Naive thymus-derived CD8-positive, alpha-beta T cell (primary cell): ENCODE data around the gene UST. TPM values are rescaled to one million over a fixed set of nuclear protein-coding genes. Genes with fewer than 3 reads are reported as not detected.

Experiments used
- ATAC-seq, 2 donors: fragments of 150-1000 bp; cut with Tn5 transposase in 1 of 2; sonication (Bioruptor Pico), chemical (Tn5 transposase) in 1 of 2; 1 replicate in 1 of 2; 2 replicates in 1 of 2; pipeline ENCODE4 v1.10.0; 2021; ENCODE audit warnings: mild to moderate bottlenecking in 2 of 2, moderate library complexity in 2 of 2
- POLR2A ChIA-PET: fragments of 350-600 bp; sonication (Branson Sonifier 250); formaldehyde crosslinking; loops from one replicate; lab custom pipeline; 2021; ENCODE audit warnings: antibody characterized with exemption; lab: Charles Lee
- DNase-seq, 10 donors: peaks; one replicate each; pipeline versions ENCODE4 v3.0.0 to v3.0.0-alpha.2; 2020 to 2022
- H3K27ac Mint-ChIP-seq, 10 donors: one replicate each; pipeline ENCODE4 v1.8.0; 2020 to 2022; ENCODE audit warnings: mild to moderate bottlenecking in 10 of 10, mixed read lengths in 10 of 10, moderate library complexity in 4 of 10, inconsistent platforms in 1 of 10
- H3K27me3 Mint-ChIP-seq, 5 donors: one replicate each; pipeline ENCODE4 v1.8.0; 2021 to 2022; ENCODE audit warnings: mixed read lengths in 5 of 5
- H3K36me3 Mint-ChIP-seq, 3 donors: one replicate each; pipeline ENCODE4 v1.8.0; 2020 to 2022; ENCODE audit warnings: mixed read lengths in 3 of 3, mild to moderate bottlenecking in 2 of 3, inconsistent platforms in 1 of 3
- H3K4me1 Mint-ChIP-seq, 4 donors: one replicate each; pipeline ENCODE4 v1.8.0; 2021 to 2022; ENCODE audit warnings: mixed read lengths in 4 of 4
- H3K4me3 Mint-ChIP-seq, 10 donors: one replicate each; pipeline ENCODE4 v1.8.0; 2020 to 2022; ENCODE audit warnings: mild to moderate bottlenecking in 10 of 10, mixed read lengths in 10 of 10, moderate library complexity in 6 of 10, inconsistent platforms in 1 of 10
- H3K9me3 Mint-ChIP-seq, 9 donors: one replicate each; pipeline ENCODE4 v1.8.0; 2020 to 2022; ENCODE audit warnings: mixed read lengths in 9 of 9, mild to moderate bottlenecking in 3 of 9, inconsistent platforms in 1 of 9, moderate library complexity in 1 of 9
- polyA plus RNA-seq, 3 donors: library from polyadenylated mRNA; unstranded; fragments of 300-500 nt; fragmentation: Illumina TruSeq; gene quantifications; one replicate each; pipeline ENCODE4 v1.2.3, GENCODE V29; 2021
- total RNA-seq, 8 experiments: library from RNA in 2 of 8; stranded (reverse) in 2 of 8; gene quantifications; one replicate each; pipeline ENCODE4 v1.2.3 and lab custom pipeline; 2021 to 2026

UST gene
- total and polyA plus RNA-seq, 5 experiments from 2014 or later, result 0.08 to 1.4 (median 0.47) TPM

DNA sequence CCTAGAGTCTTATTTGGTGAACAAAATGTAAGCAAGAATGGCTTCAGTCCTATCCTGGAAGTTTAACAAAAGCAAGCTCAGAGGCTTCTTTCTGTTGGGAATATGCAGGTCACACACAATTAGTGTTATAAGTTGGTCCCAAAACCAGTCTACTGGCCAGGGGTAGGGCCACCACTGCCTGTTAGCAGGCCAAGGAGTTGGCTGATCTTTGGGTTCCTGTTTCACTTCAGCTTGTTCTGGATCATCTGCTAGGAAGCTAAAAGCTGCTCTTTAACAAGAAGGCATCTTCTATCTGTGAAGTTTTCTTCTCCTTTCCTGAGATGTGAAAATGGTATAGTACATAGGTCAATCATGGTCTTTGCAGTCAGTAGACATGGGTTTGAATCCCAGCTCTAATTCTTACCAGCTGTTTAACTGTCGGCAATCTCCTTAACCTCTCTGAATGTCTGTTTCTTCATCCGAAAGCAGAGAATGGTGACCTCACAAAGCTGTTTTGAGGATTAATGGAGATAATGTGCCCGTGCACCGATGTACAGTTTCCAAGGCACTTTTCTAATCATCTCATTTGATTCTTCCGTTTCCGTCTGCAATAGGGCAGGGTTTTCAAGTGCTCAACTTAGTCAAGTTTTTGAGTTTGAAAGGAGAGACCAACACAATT, 299.5 kb downstream of the UST start:
- POLR2A ChIA-PET, result interaction anchor here (1.0 to 2.7 kb wide), 4 partner anchors 17 to 499 kb away, joined by 3 to 10 read pairs (median 6); partner anchors contain the start of gene PPIL4
- H3K36me3 Mint-ChIP-seq, result no peaks in the 10 kb centered on the region
- ATAC-seq (no peak), DNase-seq (no peak)
- H3K27ac Mint-ChIP-seq, result peak overlapping the region in 2 of 10 donors; percentile 39 to 84
- peaks cover 5 to 38% (median 21%) of the 10 kb centered on the region in 4 donors for H3K4me1 Mint-ChIP-seq
- no peaks in the 10 kb centered on the region for H3K9me3 Mint-ChIP-seq
- H3K27me3 Mint-ChIP-seq, result no peaks in the 10 kb centered on the region
- peak overlapping the region in 5 of 10 donors; percentile 52 to 59 (median 55) for H3K4me3 Mint-ChIP-seq

DNA sequence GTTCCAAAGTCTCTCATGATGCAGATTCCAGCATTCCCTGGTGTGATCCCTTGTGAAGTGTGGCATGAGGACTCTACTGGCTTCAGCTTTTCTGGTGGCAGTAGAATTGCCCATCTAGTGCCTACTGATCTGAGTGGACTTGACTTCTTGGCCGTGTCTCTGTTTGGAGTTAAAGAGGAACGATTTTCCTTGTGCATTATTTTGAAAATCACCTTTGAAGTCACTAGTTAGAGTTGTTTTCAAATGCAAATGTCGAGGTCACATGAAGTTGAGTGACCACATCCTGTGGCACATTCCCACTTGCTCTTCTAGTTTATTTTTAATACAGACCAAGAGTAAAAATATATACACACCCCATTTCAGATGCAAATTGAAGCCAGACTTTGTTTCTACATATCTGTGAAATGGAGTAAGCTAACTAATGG, 300.0 kb downstream of the UST start:
- ATAC-seq, result peak in 1 of 2 donors; percentile 38
- POLR2A ChIA-PET, result interaction anchor here (1.0 to 2.7 kb wide), 3 partner anchors 16 to 499 kb away, joined by 3 to 10 read pairs (median 10); partner anchors contain the start of gene PPIL4

DNA sequence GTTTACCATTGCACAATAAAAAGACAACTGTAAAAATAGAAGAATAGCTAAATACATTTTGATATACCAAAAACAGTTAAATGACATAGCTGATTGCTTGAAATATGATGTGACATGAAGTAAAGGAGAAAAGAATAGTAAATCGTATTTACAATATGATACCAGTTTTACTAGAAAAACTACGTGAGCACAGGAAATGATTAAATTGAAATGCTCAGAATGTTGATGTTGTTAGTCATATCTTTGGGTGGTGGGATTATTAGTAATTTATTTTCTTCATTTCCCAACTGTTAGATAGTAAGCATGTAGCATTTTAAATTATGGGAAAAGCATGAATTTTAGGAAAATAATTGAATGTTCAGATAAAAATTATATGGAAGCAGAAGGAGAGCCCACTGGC, 302.4 kb downstream of the UST start:
- Mint-ChIP-seq H3K9me3 (no peaks in the 10 kb centered on the region), H3K4me1 (peaks cover 6 to 48% (median 26%) of the 10 kb centered on the region in 4 donors), H3K27ac (no peak overlapping the region), H3K36me3 (no peaks in the 10 kb centered on the region), H3K4me3 (no peak overlapping the region), H3K27me3 (no peaks in the 10 kb centered on the region)
- ATAC-seq (no peak), DNase-seq (no peak)
- POLR2A ChIA-PET, result no interaction called here

More for the DNA sequence above, 300.0 kb downstream of the UST start:
- peaks cover 5 to 38% (median 21%) of the 10 kb centered on the region in 4 donors for H3K4me1 Mint-ChIP-seq
- peak overlapping the region in 7 of 10 donors; percentile 25 to 59 (median 53) for H3K4me3 Mint-ChIP-seq
- no peaks in the 10 kb centered on the region for H3K36me3 Mint-ChIP-seq
- no peaks in the 10 kb centered on the region for H3K9me3 Mint-ChIP-seq
- H3K27me3 Mint-ChIP-seq, result no peaks in the 10 kb centered on the region
- H3K27ac Mint-ChIP-seq, result peak overlapping the region in 3 of 10 donors; percentile 9 to 84 (median 39)
- DNase-seq, result peak in 3 of 10 donors; percentile 8 to 33 (median 10)

DNA sequence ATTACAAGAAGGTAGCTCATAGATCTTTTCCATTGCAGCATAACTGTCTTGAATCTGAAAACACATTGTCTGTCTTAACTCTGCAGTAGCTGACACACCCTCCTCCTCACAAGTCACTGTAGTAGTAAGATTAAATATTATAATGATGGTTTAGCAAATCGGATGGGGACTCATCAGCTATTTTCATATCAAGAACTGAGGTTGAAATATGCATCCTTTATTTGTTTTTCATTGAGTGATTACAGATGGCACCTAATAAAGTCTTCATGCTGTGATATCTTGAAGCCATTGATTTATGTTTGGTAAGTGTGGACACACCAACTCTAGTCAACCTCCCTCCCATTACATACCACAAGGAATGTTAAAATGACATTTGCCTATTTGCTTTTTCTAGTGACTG, 303.3 kb downstream of the UST start:
- Mint-ChIP-seq H3K4me3 (no peak overlapping the region), H3K27me3 (no peaks in the 10 kb centered on the region), H3K9me3 (no peaks in the 10 kb centered on the region), H3K4me1 (peaks cover 10 to 48% (median 30%) of the 10 kb centered on the region in 4 donors), H3K27ac (no peak overlapping the region), H3K36me3 (no peaks in the 10 kb centered on the region)
- ATAC-seq, result no peak
- no peak for DNase-seq
- POLR2A ChIA-PET, result interaction anchor here (0.6 to 1.6 kb wide), 2 partner anchors 9 to 46 kb away, joined by 3 read pairs; no protein-coding TSS in a partner anchor

DNA sequence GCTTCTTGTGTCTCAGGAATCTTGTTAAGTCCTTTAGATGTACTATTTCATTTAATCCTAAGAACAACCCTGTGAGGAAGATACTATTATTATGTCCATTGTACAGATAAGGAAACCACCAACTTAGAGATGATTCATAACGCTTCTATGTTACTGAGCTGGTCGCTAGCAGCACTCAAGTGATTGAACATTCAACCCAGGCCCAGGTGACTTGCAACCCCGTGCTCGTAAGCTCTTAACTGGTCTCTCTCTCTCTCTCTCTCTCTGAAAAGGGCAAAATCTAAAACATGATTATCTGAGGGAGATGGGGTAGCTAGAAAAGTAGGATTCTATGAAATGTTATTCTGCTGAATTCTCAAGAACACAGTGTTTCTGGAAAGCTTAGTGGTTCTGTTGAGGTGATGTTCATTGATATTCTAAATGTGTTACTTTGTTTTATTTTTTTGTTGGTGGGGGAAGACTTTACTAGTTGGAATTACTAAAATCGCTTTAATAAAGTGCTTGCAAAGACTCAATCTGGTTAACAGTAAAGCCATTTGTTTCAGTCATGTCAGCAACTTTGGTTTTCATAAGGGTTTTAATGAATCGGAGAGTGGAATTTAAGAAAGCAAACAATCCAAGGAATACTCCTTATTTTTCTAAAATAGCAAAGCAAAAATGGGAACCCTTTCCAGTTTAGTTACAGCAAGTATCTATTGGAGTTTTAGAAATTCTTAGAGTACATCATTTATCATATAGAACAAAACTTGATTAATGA, 305.7 kb downstream of the UST start:
- POLR2A ChIA-PET, result no interaction called here
- Mint-ChIP-seq H3K9me3 (no peaks in the 10 kb centered on the region), H3K36me3 (no peaks in the 10 kb centered on the region), H3K27me3 (no peaks in the 10 kb centered on the region), H3K4me1 (peaks cover 6 to 34% (median 14%) of the 10 kb centered on the region in 4 donors), H3K4me3 (no peak overlapping the region), H3K27ac (peak overlapping the region in 1 of 10 donors; percentile 2)
- ATAC-seq (no peak), DNase-seq (no peak)

DNA sequence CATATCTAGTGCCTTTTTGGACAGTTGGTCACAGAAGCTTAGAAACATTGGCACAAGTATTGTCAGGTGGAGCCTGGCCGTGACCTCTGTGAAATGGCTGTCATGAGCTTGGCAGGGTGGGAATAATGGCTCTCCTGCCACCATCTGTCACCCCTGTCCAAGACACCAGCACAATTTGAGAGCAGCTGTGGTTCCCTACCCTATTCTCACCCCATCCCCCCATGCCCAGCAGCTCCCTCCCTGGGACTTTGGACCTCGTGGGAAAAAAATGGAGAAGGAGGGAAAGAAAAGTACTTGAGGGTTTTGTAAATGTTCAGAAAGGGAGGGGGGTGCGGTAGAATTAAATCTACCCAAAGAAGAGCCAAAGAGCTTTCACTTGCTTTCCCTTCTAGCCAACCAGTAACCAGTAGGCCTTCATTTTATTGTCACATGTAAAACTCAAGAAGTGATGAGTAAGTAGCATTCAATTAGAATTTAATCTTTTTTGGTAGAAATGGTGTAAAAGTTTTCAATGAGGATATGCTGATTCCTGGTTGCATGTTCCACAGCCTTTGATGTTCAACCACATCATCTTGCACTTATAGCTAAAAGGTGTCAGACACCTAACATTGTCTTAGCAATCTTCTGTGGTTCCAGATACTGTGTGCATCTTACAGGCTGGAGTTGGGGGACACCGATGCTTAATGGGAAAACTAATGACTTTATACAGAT, 307.2 kb downstream of the UST start:
- Mint-ChIP-seq H3K9me3 (no peaks in the 10 kb centered on the region), H3K27me3 (no peaks in the 10 kb centered on the region), H3K4me3 (peak overlapping the region in 1 of 10 donors; percentile 20), H3K36me3 (no peaks in the 10 kb centered on the region), H3K27ac (peak overlapping the region in 2 of 10 donors; percentile 53 to 83), H3K4me1 (peaks cover 4 to 27% (median 11%) of the 10 kb centered on the region in 4 donors)
- ATAC-seq (no peak), DNase-seq (no peak)
- POLR2A ChIA-PET, result no interaction called here

DNA sequence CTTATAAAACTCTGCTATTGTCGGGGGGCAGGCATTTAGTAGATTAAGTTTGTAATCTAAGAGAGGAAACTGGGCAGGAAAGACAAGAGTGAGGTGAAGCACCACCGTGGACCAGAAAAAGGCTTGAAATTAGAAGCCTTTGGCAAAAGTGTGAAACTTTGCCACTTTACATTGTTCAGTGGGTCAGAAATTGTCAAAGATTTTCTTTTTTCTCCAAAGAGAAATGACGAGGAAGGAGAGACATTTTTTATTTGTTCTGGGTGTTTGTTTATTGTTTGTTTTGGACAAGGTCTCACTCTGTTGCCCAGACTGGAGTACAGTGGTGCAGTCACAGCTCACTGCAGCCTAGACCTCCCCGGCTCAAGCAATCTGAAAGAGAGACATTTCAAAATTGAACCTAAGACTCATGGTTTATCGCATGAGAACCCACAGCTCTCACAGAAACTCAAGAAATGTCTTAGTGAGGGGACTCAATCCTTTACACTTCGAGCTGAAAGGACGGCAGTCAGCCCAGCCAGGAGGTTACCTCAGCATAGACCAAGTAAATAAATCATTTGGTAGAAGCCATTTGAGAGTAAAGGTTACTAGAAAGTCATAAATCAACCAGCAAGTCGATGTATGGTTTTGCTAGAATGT, 307.8 kb downstream of the UST start:
- Mint-ChIP-seq H3K9me3 (no peaks in the 10 kb centered on the region), H3K4me1 (peaks cover 4 to 33% (median 13%) of the 10 kb centered on the region in 4 donors), H3K27ac (peak overlapping the region in 2 of 10 donors; percentile 4 to 83), H3K27me3 (no peaks in the 10 kb centered on the region), H3K36me3 (no peaks in the 10 kb centered on the region), H3K4me3 (peak overlapping the region in 1 of 10 donors; percentile 20)
- no peak for DNase-seq
- no peak for ATAC-seq
- POLR2A ChIA-PET, result no interaction called here

DNA sequence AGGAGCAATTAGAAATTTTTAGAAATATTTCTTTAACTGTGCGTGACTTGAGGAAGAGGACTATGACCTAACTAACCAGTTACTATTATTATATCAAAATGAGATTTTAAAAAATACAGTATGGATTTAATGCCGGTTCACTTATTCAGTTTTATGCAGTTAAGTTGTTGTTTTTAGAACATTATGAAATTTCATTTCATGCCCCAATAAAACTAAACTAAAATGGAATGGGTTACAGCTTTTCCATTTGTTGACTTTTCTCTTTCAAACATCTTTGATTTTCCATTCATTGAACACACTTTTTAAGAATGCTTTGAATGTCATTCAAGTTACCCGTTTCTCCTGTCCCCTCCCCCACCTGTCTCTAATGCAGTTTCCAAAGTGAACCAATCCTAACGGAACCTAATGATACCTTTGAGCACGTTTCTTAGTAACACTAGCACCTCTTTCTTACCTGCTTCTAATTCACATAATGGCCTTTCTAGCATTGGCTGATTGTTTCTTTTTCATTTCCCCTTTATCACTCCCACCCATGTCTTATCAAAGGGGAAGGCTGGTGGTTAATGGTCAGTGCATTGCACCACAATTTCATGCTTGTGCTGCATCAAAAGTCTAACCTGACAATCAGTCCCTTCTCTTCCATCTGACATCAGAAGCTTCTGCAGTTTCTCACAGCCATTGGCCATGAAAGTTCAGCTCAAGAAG, 308.5 kb downstream of the UST start:
- no peaks in the 10 kb centered on the region for H3K9me3 Mint-ChIP-seq
- peaks cover 8 to 40% (median 19%) of the 10 kb centered on the region in 4 donors for H3K4me1 Mint-ChIP-seq
- no peaks in the 10 kb centered on the region for H3K27me3 Mint-ChIP-seq
- no peak for ATAC-seq
- POLR2A ChIA-PET, result interaction anchor here (1.1 to 1.2 kb wide), 2 partner anchors 11 to 432 kb away, joined by 3 to 4 read pairs; no protein-coding TSS in a partner anchor
- no peak overlapping the region for H3K4me3 Mint-ChIP-seq
- no peaks in the 10 kb centered on the region for H3K36me3 Mint-ChIP-seq
- H3K27ac Mint-ChIP-seq, result peak overlapping the region in 1 of 10 donors; percentile 20
- no peak for DNase-seq

DNA sequence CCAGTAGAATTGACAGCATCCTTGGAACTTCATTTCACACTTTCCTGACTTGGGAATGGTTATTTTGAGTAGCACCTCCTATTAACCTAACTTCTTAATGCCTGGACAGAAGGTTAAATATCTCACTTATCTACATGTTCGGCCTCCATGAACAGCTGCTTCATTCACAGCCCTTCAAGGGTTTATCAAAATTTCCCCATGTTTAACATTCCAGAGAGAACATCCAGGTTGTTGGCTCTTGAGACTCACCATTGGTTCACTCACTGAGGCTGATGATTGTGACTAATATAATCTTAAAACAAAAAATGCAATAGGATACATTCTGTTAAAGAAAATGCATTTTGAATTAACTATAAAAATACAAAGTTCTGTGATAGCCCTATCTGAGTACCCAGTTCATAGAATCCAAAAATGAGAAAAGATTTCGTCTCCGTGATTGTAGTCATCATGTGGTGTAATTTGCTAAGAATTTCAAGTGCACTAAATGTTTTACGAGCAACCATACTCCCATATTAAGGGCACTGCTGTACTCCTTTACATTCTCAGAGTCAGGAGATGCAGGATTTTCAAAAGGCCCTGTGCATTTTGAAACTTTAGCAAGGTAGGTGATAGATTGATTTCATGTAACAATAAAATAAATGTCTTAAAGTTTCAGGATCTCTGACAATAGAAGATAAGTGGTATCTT, 310.1 kb downstream of the UST start:
- Mint-ChIP-seq H3K4me3 (no peak overlapping the region), H3K4me1 (peaks cover 15 to 54% (median 30%) of the 10 kb centered on the region in 4 donors), H3K9me3 (no peaks in the 10 kb centered on the region), H3K27me3 (no peaks in the 10 kb centered on the region), H3K27ac (no peak overlapping the region), H3K36me3 (no peaks in the 10 kb centered on the region)
- DNase-seq (no peak), ATAC-seq (no peak)
- POLR2A ChIA-PET, result interaction anchor here (1.1 to 1.2 kb wide), 2 partner anchors 9 to 430 kb away, joined by 3 to 4 read pairs; no protein-coding TSS in a partner anchor

DNA sequence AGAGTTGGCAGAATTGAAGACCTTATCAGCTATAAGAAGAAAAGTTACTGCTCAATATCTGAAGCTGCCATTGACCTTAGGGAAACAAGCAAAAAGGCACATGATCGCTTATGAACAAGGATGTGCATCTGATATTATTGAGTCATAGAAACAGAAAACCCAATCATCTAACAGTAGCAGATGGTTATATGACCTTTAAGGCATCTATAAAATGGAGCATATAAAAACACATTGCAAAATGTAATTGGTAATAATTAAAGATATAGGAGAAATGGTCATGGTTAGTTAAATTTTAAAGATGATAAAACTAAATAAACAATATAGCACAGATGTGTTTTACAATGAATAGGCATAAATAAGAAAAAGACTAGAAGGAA, 310.6 kb downstream of the UST start:
- no peaks in the 10 kb centered on the region for H3K36me3 Mint-ChIP-seq
- no peaks in the 10 kb centered on the region for H3K9me3 Mint-ChIP-seq
- POLR2A ChIA-PET, result interaction anchor here (0.8 kb wide), 1 partner anchor 200 kb away, joined by 3 read pairs; no protein-coding TSS in a partner anchor
- ATAC-seq (no peak), DNase-seq (no peak)
- H3K27me3 Mint-ChIP-seq, result no peaks in the 10 kb centered on the region
- no peak overlapping the region for H3K4me3 Mint-ChIP-seq
- peaks cover 15 to 54% (median 30%) of the 10 kb centered on the region in 4 donors for H3K4me1 Mint-ChIP-seq
- no peak overlapping the region for H3K27ac Mint-ChIP-seq

DNA sequence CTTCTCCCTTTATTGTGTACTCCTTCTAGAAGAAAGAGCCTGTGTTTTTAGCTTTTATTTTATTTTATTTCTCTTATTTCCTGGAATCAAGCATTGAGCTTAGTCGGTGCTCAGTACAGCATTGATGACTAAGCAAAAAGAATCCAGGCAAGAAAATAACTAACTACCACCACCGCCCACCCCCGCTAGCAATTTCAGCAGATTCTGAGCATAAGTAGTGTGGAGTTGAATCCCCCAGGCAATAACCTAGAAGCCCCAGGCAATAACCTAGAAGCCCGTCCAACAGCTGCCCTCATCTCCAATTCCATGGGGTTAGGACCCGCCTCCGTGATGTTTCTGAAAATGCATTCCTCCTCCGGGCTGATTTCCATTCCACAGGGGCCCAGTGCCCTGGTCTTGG, 312.7 kb downstream of the UST start:
- H3K4me1 Mint-ChIP-seq, result peaks cover 11 to 41% (median 21%) of the 10 kb centered on the region in 4 donors
- ATAC-seq, result no peak
- H3K9me3 Mint-ChIP-seq, result no peaks in the 10 kb centered on the region
- no peaks in the 10 kb centered on the region for H3K36me3 Mint-ChIP-seq
- no peaks in the 10 kb centered on the region for H3K27me3 Mint-ChIP-seq
- H3K27ac Mint-ChIP-seq, result peak overlapping the region in 4 of 10 donors; percentile 18 to 83 (median 56)
- DNase-seq, result no peak
- POLR2A ChIA-PET, result interaction anchor here (0.7 kb wide), 1 partner anchor 8 kb away, joined by 3 read pairs; no protein-coding TSS in a partner anchor
- H3K4me3 Mint-ChIP-seq, result peak overlapping the region in 4 of 10 donors; percentile 10 to 66 (median 34)
